ENCODE data around the gene FAM171A1.

FAM171A1 gene

GRCh38 chr10:15320522-15321203 lies 50.4 kb downstream of the FAM171A1 start:
- no peak for TF ChIP-seq CTCF (conservative IDR thresholded peaks at IDR 0.05; ENCODE audit: low read depth, low read length)
- H3K4me3 ChIP-seq (IDR thresholded peaks at IDR 0.05; ENCODE audit: insufficient read depth, low read depth, low read length): no peak overlapping the region
- H3K9ac ChIP-seq: no peak overlapping the region
- peaks cover 57% of the 10 kb centered on the region for H3K79me2 ChIP-seq (ENCODE audit: insufficient read depth, low read depth)
- peaks cover 19% of the 10 kb centered on the region for H3K4me1 ChIP-seq (ENCODE audit: low read depth, poor library complexity, severe bottlenecking)
- no peaks in the 10 kb centered on the region for H3K27me3 ChIP-seq (ENCODE audit: insufficient read depth, low read depth)
- H3K27ac ChIP-seq: no peak overlapping the region
- H4K20me1 ChIP-seq (ENCODE audit: insufficient read depth): peaks cover 3% of the 10 kb centered on the region; the same call in 1 of the 2 replicates
- H3K36me3 ChIP-seq (ENCODE audit: insufficient read depth): no peaks in the 10 kb centered on the region
- no peak overlapping the region for H2AFZ ChIP-seq (ENCODE audit: low read depth)
- no peak overlapping the region for H3K4me2 ChIP-seq

GRCh38 chr10:15320118-15320517 lies 51.0 kb downstream of the FAM171A1 start:
- Histone ChIP-seq H3K27ac (no peak overlapping the region), H3K36me3 (ENCODE audit: insufficient read depth) (no peaks in the 10 kb centered on the region), H3K4me2 (no peak overlapping the region), H2AFZ (ENCODE audit: low read depth) (no peak overlapping the region), H3K4me3 (IDR thresholded peaks at IDR 0.05; ENCODE audit: insufficient read depth, low read depth, low read length) (no peak overlapping the region), H3K4me1 (ENCODE audit: low read depth, poor library complexity, severe bottlenecking) (peaks cover 19% of the 10 kb centered on the region), H3K27me3 (ENCODE audit: insufficient read depth, low read depth) (no peaks in the 10 kb centered on the region), H3K9ac (no peak overlapping the region), H3K79me2 (ENCODE audit: insufficient read depth, low read depth) (peaks cover 57% of the 10 kb centered on the region), H4K20me1 (ENCODE audit: insufficient read depth) (peaks cover 3% of the 10 kb centered on the region; the same call in 1 of the 2 replicates)
- TF ChIP-seq CTCF (conservative IDR thresholded peaks at IDR 0.05; ENCODE audit: low read depth, low read length): no peak

- Histone ChIP-seq H4K20me1 (ENCODE audit: insufficient read depth) (peaks cover 1% of the 10 kb centered on the region; the same call in 1 of the 2 replicates), H2AFZ (ENCODE audit: low read depth) (no peak overlapping the region), H3K4me2 (no peak overlapping the region), H3K27me3 (ENCODE audit: insufficient read depth, low read depth) (no peaks in the 10 kb centered on the region), H3K27ac (no peak overlapping the region), H3K4me1 (ENCODE audit: low read depth, poor library complexity, severe bottlenecking) (peaks cover 15% of the 10 kb centered on the region), H3K4me3 (IDR thresholded peaks at IDR 0.05; ENCODE audit: insufficient read depth, low read depth, low read length) (no peak overlapping the region), H3K9ac (no peak overlapping the region), H3K79me2 (ENCODE audit: insufficient read depth, low read depth) (peaks cover 56% of the 10 kb centered on the region), H3K36me3 (ENCODE audit: insufficient read depth) (peaks cover 4% of the 10 kb centered on the region; the same call in 1 of the 2 replicates)
- no peak for TF ChIP-seq CTCF (conservative IDR thresholded peaks at IDR 0.05; ENCODE audit: low read depth, low read length)
Measured at GRCh38 chr10:15316871-15317464, 54.1 kb downstream of the FAM171A1 start.

GRCh38 chr10:15316145-15316544 lies 54.9 kb downstream of the FAM171A1 start:
- Histone ChIP-seq H3K27ac (no peak overlapping the region), H3K4me1 (ENCODE audit: low read depth, poor library complexity, severe bottlenecking) (peaks cover 7% of the 10 kb centered on the region), H3K4me3 (IDR thresholded peaks at IDR 0.05; ENCODE audit: insufficient read depth, low read depth, low read length) (no peak overlapping the region), H2AFZ (ENCODE audit: low read depth) (no peak overlapping the region), H3K79me2 (ENCODE audit: insufficient read depth, low read depth) (peaks cover 54% of the 10 kb centered on the region), H3K27me3 (ENCODE audit: insufficient read depth, low read depth) (no peaks in the 10 kb centered on the region), H3K9ac (no peak overlapping the region), H4K20me1 (ENCODE audit: insufficient read depth) (no peaks in the 10 kb centered on the region; the same call in 1 of the 2 replicates), H3K4me2 (no peak overlapping the region), H3K36me3 (ENCODE audit: insufficient read depth) (peaks cover 4% of the 10 kb centered on the region; the same call in 1 of the 2 replicates)
- no peak for TF ChIP-seq CTCF (conservative IDR thresholded peaks at IDR 0.05; ENCODE audit: low read depth, low read length)

Data from KMS-11 (cell line).